Choroid plexus epithelial cell (primary cell): Measurements from ENCODE around the gene SRSF8.

Experiments
- DNase-seq: peaks from one replicate; pipeline ENCODE4 v3.0.0-alpha.2; 2010; ENCODE audit warnings: low read depth
- H3K4me3 ChIP-seq: 2 replicates; pipeline ENCODE4 v1.5.1; 2011; ENCODE audit warnings: low read depth, mild to moderate bottlenecking, control low read depth, low read length, moderate library complexity
- TF ChIP-seq, protein P1 (sequence below): conservative IDR thresholded peaks from 2 replicates; pipeline ENCODE4 v1.5.1; 2011; ENCODE audit warnings: low read depth, mild to moderate bottlenecking, control low read depth, inconsistent platforms, low read length, moderate library complexity

SRSF8 gene

DNA sequence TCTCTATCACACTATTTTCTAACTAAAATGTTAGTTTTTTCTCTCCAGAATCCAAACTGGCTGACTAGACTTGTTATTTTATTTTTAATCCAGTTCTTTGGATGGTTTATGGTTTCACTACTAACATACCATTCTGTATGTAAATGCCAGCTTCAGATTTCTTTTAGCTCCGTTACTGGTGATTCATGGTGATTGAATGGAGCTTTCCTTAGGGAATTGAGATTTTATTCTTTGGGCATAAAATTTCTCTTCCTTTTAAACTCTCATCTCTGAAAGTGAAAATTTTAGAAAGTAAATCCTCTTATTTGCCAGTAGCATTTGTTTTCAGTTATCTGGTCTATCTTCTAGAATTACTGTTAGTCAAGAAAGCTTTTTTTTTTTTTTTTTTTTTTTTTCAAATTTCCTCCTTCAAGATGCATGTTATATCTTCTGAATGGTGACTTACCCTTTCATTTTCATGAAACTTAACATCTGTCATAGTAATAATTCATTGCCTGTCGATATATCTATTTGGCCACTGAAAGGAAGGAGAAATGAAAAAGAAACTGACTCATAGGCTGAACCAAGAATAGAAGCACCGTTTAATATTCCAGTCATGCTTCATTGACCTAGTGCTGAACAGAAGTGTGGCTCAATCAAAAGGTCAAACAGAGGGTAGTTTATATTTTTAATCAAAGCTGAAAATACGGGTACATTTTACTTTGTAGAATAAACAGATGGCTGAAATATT is 29.3 kb downstream of the SRSF8 start:
- TF ChIP-seq, protein P1, sequence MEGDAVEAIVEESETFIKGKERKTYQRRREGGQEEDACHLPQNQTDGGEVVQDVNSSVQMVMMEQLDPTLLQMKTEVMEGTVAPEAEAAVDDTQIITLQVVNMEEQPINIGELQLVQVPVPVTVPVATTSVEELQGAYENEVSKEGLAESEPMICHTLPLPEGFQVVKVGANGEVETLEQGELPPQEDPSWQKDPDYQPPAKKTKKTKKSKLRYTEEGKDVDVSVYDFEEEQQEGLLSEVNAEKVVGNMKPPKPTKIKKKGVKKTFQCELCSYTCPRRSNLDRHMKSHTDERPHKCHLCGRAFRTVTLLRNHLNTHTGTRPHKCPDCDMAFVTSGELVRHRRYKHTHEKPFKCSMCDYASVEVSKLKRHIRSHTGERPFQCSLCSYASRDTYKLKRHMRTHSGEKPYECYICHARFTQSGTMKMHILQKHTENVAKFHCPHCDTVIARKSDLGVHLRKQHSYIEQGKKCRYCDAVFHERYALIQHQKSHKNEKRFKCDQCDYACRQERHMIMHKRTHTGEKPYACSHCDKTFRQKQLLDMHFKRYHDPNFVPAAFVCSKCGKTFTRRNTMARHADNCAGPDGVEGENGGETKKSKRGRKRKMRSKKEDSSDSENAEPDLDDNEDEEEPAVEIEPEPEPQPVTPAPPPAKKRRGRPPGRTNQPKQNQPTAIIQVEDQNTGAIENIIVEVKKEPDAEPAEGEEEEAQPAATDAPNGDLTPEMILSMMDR, result no peak
- H3K4me3 ChIP-seq, result no peak overlapping the region
- DNase-seq, result peak; percentile 73

DNA sequence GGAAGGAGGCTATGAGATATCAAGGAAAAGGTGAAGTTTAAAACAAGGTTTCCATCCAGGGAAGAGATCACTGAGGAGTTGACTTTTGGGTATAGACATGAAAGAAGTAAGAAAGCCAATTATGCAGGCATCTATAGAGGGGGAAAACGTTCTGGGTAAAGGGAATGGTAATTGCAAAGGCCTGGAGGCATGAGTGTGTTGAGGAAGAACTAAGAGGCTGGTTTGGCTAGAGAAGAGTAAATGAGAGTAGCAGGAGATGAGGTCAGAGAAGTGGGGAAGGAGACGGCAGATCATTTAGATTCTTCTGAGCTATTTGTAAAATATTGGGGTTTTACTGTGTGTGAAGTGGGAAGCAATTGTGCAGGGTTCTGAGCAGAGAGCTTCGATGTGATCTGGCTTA is 30.5 kb downstream of the SRSF8 start:
- no peak for DNase-seq
- TF ChIP-seq, protein P1, result no peak
- no peak overlapping the region for H3K4me3 ChIP-seq

DNA sequence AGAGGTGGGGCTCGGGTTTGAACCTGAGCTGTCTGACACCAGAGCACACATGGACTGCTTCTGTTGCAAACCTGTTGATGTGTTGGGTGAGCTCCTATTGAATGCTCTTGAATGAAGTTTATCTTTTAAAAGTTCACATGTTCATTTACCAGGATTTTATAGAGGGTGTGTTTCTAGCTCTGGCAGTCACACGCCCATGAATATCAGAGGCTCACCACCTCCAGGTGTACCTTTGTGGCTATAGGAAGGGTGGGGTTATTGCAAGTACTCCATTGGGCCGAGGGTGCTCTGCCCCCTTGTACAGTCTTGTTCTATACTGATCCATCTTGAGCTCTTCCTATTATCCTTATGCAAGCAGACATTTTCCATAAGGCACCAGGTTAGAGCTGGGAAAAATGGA is 32.1 kb downstream of the SRSF8 start:
- no peak for DNase-seq
- H3K4me3 ChIP-seq, result no peak overlapping the region
- TF ChIP-seq, protein P1, result no peak

DNA sequence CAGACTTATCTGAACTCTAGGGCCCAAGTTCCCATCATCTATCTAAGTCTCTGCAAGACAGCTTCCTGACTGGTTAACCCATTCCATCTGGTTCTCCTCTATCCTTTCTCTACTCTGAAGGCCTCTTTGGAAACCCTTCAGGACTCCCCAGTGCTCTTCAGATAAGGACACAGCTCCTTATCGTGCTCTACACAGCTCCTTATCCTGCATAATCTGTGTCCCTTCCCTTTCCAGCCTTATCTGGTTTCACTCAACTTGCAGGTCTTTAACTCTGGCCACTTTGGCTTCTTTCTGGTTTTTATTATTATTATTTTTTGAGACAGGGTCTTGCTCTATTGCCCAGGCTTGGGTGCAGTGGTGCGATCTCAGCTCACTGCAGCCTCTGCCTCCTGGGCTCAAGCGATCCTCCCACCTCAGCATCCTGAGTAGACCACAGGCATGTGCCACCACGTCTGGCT is 33.5 kb downstream of the SRSF8 start:
- TF ChIP-seq, protein P1, result no peak
- DNase-seq, result no peak

DNA sequence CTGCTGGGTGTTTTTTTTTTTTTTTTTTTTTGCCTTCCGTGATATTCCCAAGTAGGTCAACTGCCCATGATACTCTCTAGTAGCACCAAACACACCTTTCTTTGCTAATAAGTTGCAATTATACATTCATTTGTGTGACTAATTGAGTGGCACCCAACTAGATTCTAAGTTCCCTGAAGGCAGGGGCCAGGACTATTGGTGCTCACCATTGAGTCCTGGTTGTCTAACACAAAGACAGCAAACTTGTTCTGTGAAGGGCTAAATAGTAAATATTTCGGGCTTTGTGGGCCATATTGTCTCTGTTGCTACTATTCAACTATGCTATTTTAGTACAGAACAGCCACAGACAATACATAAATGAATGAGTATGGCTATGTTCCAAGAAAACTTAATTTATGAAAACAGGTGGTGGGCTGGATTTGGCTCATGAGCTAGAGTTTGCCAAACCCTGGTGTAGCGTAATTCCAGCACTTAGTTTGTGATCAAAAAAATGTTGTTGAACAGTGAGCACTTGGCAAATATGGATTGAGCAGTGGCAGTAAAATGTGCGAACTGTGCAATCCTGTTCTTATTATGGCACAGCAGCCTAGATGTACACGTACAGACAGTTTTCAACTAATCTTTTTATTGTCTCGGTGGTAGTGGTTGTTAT is 34.3 kb downstream of the SRSF8 start:
- no peak for DNase-seq
- no peak overlapping the region for H3K4me3 ChIP-seq
- TF ChIP-seq, protein P1, result no peak

More for the DNA sequence above, 33.5 kb downstream of the SRSF8 start:
- no peak overlapping the region for H3K4me3 ChIP-seq

DNA sequence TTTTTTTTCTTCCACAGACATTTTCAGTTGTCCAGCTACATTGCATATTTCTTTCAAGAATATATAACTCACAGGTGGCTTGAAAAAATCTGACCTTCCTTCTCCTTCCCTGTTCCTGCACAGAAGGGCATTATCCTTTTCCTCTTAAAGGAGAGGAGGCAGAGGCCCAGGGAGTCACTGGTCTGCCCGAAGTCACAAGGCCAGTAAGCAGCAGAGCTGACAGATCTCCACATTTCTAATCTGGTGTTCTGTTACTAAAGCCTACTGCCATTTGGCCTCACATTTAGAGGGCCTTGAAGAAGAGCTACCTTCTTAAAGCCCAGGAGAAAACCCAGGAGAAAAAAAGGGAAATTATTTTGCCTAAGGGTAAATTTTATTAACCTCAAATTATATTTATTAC is 35.2 kb downstream of the SRSF8 start:
- H3K4me3 ChIP-seq, result no peak overlapping the region
- no peak for DNase-seq
- TF ChIP-seq, protein P1, result no peak
